ENCODE measurements around the gene RPL41.

The RPL41 gene

GRCh38 chr12:56082382-56082781 is 34.1 kb upstream of the RPL41 start:
- Histone ChIP-seq H3K36me3 (ENCODE audit: insufficient read depth, low read length) (no peaks in the 10 kb centered on the region), H3K27ac (ENCODE audit: low read depth, low read length) (no peak overlapping the region), H2AFZ (ENCODE audit: low read length, unreplicated experiment) (no peak overlapping the region), H3K4me1 (ENCODE audit: control insufficient read depth, insufficient read depth, low read length, unreplicated experiment) (no peaks in the 10 kb centered on the region), H3K79me2 (ENCODE audit: control insufficient read depth, insufficient read depth, low read length, unreplicated experiment) (no peaks in the 10 kb centered on the region), H3K27me3 (ENCODE audit: insufficient read depth, low read length) (peaks cover 33% of the 10 kb centered on the region), H3K4me3 (ENCODE audit: low read depth, low read length) (no peak overlapping the region)

DNA sequence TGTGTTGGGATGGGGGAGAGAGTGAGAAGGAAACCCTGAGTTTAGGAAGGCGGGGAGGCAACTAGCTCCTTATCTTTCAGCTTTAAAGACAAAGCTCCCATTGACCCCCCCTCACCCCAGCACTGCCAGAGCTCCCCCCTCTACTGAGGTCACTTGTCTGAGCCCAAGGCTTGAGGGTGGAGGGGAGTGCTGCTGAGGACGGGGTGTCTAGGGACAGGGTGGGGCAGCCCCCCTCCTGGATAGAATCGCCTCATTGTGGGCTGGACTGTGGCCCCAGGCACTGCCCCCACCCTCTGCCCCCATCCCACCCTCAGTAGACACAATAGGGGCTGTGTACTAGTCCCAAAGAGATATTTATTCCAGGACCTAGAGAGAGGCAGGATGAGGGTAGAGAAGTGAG is 33.5 kb upstream of the RPL41 start:
- Histone ChIP-seq H2AFZ (ENCODE audit: low read length, unreplicated experiment) (no peak overlapping the region), H3K27ac (ENCODE audit: low read depth, low read length) (no peak overlapping the region), H3K36me3 (ENCODE audit: insufficient read depth, low read length) (no peaks in the 10 kb centered on the region), H3K4me1 (ENCODE audit: control insufficient read depth, insufficient read depth, low read length, unreplicated experiment) (no peaks in the 10 kb centered on the region), H3K27me3 (ENCODE audit: insufficient read depth, low read length) (peaks cover 33% of the 10 kb centered on the region), H3K4me3 (ENCODE audit: low read depth, low read length) (no peak overlapping the region), H3K79me2 (ENCODE audit: control insufficient read depth, insufficient read depth, low read length, unreplicated experiment) (no peaks in the 10 kb centered on the region)

GRCh38 chr12:56084958-56085543 is 31.4 kb upstream of the RPL41 start:
- no peak overlapping the region for H3K27ac ChIP-seq (ENCODE audit: low read depth, low read length)
- H3K79me2 ChIP-seq (ENCODE audit: control insufficient read depth, insufficient read depth, low read length, unreplicated experiment): no peaks in the 10 kb centered on the region
- H3K4me1 ChIP-seq (ENCODE audit: control insufficient read depth, insufficient read depth, low read length, unreplicated experiment): no peaks in the 10 kb centered on the region
- no peaks in the 10 kb centered on the region for H3K36me3 ChIP-seq (ENCODE audit: insufficient read depth, low read length)
- H2AFZ ChIP-seq (ENCODE audit: low read length, unreplicated experiment): no peak overlapping the region
- H3K27me3 ChIP-seq (ENCODE audit: insufficient read depth, low read length): peaks cover 33% of the 10 kb centered on the region
- H3K4me3 ChIP-seq (ENCODE audit: low read depth, low read length): no peak overlapping the region

DNA sequence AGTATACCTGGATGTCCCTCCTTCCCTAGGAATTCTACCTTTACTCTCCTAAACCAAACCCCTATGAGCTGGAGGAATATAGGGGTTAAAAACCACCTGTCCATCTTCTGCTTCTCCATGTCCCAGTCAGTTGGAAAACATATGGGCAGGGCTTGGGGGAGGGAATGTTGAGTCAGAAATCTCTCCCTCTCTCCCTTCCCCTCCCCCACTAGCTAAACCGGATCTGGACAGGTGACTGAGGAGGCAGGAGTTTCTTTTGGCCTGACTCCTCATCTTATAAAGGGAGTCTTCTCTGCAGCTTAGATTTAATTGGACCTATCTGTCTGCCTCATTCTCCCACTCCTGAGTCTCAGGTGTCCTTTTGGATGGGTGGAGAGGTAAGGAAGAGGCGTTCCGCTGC is 30.3 kb upstream of the RPL41 start:
- H3K4me3 ChIP-seq (ENCODE audit: low read depth, low read length): no peak overlapping the region
- H3K4me1 ChIP-seq (ENCODE audit: control insufficient read depth, insufficient read depth, low read length, unreplicated experiment): no peaks in the 10 kb centered on the region
- H3K27me3 ChIP-seq (ENCODE audit: insufficient read depth, low read length): peaks cover 24% of the 10 kb centered on the region
- no peaks in the 10 kb centered on the region for H3K79me2 ChIP-seq (ENCODE audit: control insufficient read depth, insufficient read depth, low read length, unreplicated experiment)
- no peak overlapping the region for H2AFZ ChIP-seq (ENCODE audit: low read length, unreplicated experiment)
- no peaks in the 10 kb centered on the region for H3K36me3 ChIP-seq (ENCODE audit: insufficient read depth, low read length)
- no peak overlapping the region for H3K27ac ChIP-seq (ENCODE audit: low read depth, low read length)

DNA sequence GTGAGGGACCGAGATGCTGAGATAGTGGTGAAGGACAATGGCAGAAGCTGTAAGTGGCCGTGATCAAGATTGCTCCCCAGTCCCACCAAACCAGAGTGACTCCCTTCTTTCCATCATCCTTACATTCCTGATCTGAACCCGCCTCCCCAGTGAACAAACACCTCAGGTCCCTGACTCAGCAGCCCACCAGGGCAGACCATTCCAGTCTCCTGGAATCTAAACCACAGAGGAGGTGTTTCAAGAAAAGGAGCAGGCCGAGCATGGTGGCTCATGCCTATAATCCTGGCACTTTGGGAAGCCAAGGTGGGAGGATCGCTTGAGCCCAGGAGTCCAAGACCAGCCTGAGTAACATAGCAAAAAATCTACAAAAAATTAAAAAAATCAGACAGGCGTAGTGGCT is 29.8 kb upstream of the RPL41 start:
- Histone ChIP-seq H2AFZ (ENCODE audit: low read length, unreplicated experiment) (no peak overlapping the region), H3K27me3 (ENCODE audit: insufficient read depth, low read length) (peaks cover 20% of the 10 kb centered on the region), H3K36me3 (ENCODE audit: insufficient read depth, low read length) (no peaks in the 10 kb centered on the region), H3K79me2 (ENCODE audit: control insufficient read depth, insufficient read depth, low read length, unreplicated experiment) (no peaks in the 10 kb centered on the region), H3K27ac (ENCODE audit: low read depth, low read length) (no peak overlapping the region), H3K4me1 (ENCODE audit: control insufficient read depth, insufficient read depth, low read length, unreplicated experiment) (no peaks in the 10 kb centered on the region), H3K4me3 (ENCODE audit: low read depth, low read length) (no peak overlapping the region)

- peaks cover 18% of the 10 kb centered on the region for H3K27me3 ChIP-seq (ENCODE audit: insufficient read depth, low read length)
- no peak overlapping the region for H3K27ac ChIP-seq (ENCODE audit: low read depth, low read length)
- H2AFZ ChIP-seq (ENCODE audit: low read length, unreplicated experiment): no peak overlapping the region
- H3K4me1 ChIP-seq (ENCODE audit: control insufficient read depth, insufficient read depth, low read length, unreplicated experiment): no peaks in the 10 kb centered on the region
- no peaks in the 10 kb centered on the region for H3K79me2 ChIP-seq (ENCODE audit: control insufficient read depth, insufficient read depth, low read length, unreplicated experiment)
- H3K36me3 ChIP-seq (ENCODE audit: insufficient read depth, low read length): no peaks in the 10 kb centered on the region
- no peak overlapping the region for H3K4me3 ChIP-seq (ENCODE audit: low read depth, low read length)
Measured at GRCh38 chr12:56087220-56087619, 29.2 kb upstream of the RPL41 start.

GRCh38 chr12:56097738-56098137 is 18.7 kb upstream of the RPL41 start:
- Histone ChIP-seq H3K4me3 (ENCODE audit: low read depth, low read length) (no peak overlapping the region), H2AFZ (ENCODE audit: low read length, unreplicated experiment) (no peak overlapping the region), H3K79me2 (ENCODE audit: control insufficient read depth, insufficient read depth, low read length, unreplicated experiment) (no peaks in the 10 kb centered on the region), H3K4me1 (ENCODE audit: control insufficient read depth, insufficient read depth, low read length, unreplicated experiment) (peaks cover under 1% of the 10 kb centered on the region), H3K27ac (ENCODE audit: low read depth, low read length) (no peak overlapping the region), H3K27me3 (ENCODE audit: insufficient read depth, low read length) (peaks cover 29% of the 10 kb centered on the region), H3K36me3 (ENCODE audit: insufficient read depth, low read length) (no peaks in the 10 kb centered on the region)

DNA sequence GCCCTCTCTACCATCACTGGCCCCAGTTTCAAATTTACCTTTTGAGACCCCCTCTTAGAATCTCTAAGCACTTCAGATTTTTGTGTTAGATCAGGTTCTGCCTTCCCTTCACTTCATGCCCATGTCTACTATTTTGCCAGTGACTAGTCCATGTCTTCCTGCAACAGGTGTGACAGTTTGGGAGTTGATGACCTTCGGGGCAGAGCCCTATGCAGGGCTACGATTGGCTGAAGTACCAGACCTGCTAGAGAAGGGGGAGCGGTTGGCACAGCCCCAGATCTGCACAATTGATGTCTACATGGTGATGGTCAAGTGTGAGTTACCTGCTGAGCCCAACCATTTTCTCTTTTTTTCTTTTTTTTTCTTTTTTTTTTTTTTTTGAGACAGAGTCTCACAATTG is 17.8 kb upstream of the RPL41 start:
- H3K79me2 ChIP-seq (ENCODE audit: control insufficient read depth, insufficient read depth, low read length, unreplicated experiment): no peaks in the 10 kb centered on the region
- no peak overlapping the region for H3K4me3 ChIP-seq (ENCODE audit: low read depth, low read length)
- H3K36me3 ChIP-seq (ENCODE audit: insufficient read depth, low read length): no peaks in the 10 kb centered on the region
- no peak overlapping the region for H3K27ac ChIP-seq (ENCODE audit: low read depth, low read length)
- peaks cover 21% of the 10 kb centered on the region for H3K27me3 ChIP-seq (ENCODE audit: insufficient read depth, low read length)
- peaks cover 8% of the 10 kb centered on the region for H3K4me1 ChIP-seq (ENCODE audit: control insufficient read depth, insufficient read depth, low read length, unreplicated experiment)
- H2AFZ ChIP-seq (ENCODE audit: low read length, unreplicated experiment): no peak overlapping the region

- no peaks in the 10 kb centered on the region for H3K36me3 ChIP-seq (ENCODE audit: insufficient read depth, low read length)
Measured at GRCh38 chr12:56099787-56100186, 16.6 kb upstream of the RPL41 start.

GRCh38 chr12:56101045-56101444 is 15.4 kb upstream of the RPL41 start:
- Histone ChIP-seq H3K27me3 (ENCODE audit: insufficient read depth, low read length) (peaks cover 7% of the 10 kb centered on the region), H3K36me3 (ENCODE audit: insufficient read depth, low read length) (no peaks in the 10 kb centered on the region), H3K79me2 (ENCODE audit: control insufficient read depth, insufficient read depth, low read length, unreplicated experiment) (peaks cover 17% of the 10 kb centered on the region), H3K4me3 (ENCODE audit: low read depth, low read length) (no peak overlapping the region), H3K4me1 (ENCODE audit: control insufficient read depth, insufficient read depth, low read length, unreplicated experiment) (peaks cover 12% of the 10 kb centered on the region), H3K27ac (ENCODE audit: low read depth, low read length) (no peak overlapping the region), H2AFZ (ENCODE audit: low read length, unreplicated experiment) (no peak overlapping the region)

More at GRCh38 chr12:56099787-56100186, 16.6 kb upstream of the RPL41 start:
- H3K79me2 ChIP-seq (ENCODE audit: control insufficient read depth, insufficient read depth, low read length, unreplicated experiment): peaks cover 5% of the 10 kb centered on the region
- H2AFZ ChIP-seq (ENCODE audit: low read length, unreplicated experiment): no peak overlapping the region
- no peak overlapping the region for H3K27ac ChIP-seq (ENCODE audit: low read depth, low read length)
- H3K4me1 ChIP-seq (ENCODE audit: control insufficient read depth, insufficient read depth, low read length, unreplicated experiment): peaks cover 8% of the 10 kb centered on the region
- peaks cover 19% of the 10 kb centered on the region for H3K27me3 ChIP-seq (ENCODE audit: insufficient read depth, low read length)
- H3K4me3 ChIP-seq (ENCODE audit: low read depth, low read length): no peak overlapping the region

GRCh38 chr12:56102683-56103065 is 13.8 kb upstream of the RPL41 start:
- no peak overlapping the region for H2AFZ ChIP-seq (ENCODE audit: low read length, unreplicated experiment)
- peaks cover 34% of the 10 kb centered on the region for H3K79me2 ChIP-seq (ENCODE audit: control insufficient read depth, insufficient read depth, low read length, unreplicated experiment)
- H3K4me3 ChIP-seq (ENCODE audit: low read depth, low read length): peak overlapping the region; percentile 87; the same call in 1 of the 2 replicates
- peaks cover 18% of the 10 kb centered on the region for H3K4me1 ChIP-seq (ENCODE audit: control insufficient read depth, insufficient read depth, low read length, unreplicated experiment)
- H3K27ac ChIP-seq (ENCODE audit: low read depth, low read length): no peak overlapping the region
- peaks cover 11% of the 10 kb centered on the region; the same call in 1 of the 2 replicates for H3K36me3 ChIP-seq (ENCODE audit: insufficient read depth, low read length)
- no peaks in the 10 kb centered on the region; the same call in 1 of the 2 replicates for H3K27me3 ChIP-seq (ENCODE audit: insufficient read depth, low read length)
